Stimulated activated naive B cell treated with anti-CD40 and anti-IgM and Interleukin-4, amounts not matched to agents 10 μg/mL and 1 μg/mL and 100 μg/mL, for 72 hours (primary cell): Measurements from ENCODE around the gene RBM44.
"Not testable (repeated sequence)": the region's sequence is repeated elsewhere in the genome, so short reads cannot be mapped to it uniquely, and the experiment has no call there.

Experiments used
- ATAC-seq, 2 donors: fragments of 150-1000 bp; cut with Tn5 transposase; replicated peaks; 2 replicates each; pipeline ENCODE4 v1.10.0; 2021; ENCODE audit warnings: moderate library complexity in 1 of 2
- DNase-seq: peaks from one replicate; pipeline ENCODE4 v3.0.0; 2021
- H3K27ac Mint-ChIP-seq: one replicate; pipeline ENCODE4 v1.8.0; 2022; ENCODE audit warnings: mild to moderate bottlenecking, mixed read lengths
- H3K27me3 Mint-ChIP-seq, 2 donors: one replicate each; pipeline ENCODE4 v1.8.0; 2022; ENCODE audit warnings: mixed read lengths in 2 of 2
- H3K36me3 Mint-ChIP-seq, 2 donors: one replicate each; pipeline ENCODE4 v1.8.0; 2022; ENCODE audit warnings: mixed read lengths in 2 of 2, mild to moderate bottlenecking in 1 of 2
- H3K4me1 Mint-ChIP-seq, 2 donors: one replicate each; pipeline ENCODE4 v1.8.0; 2022; ENCODE audit warnings: mixed read lengths in 2 of 2, mild to moderate bottlenecking in 1 of 2
- H3K4me3 Mint-ChIP-seq, 2 donors: one replicate each; pipeline ENCODE4 v1.8.0; 2022; ENCODE audit warnings: mild to moderate bottlenecking in 2 of 2, mixed read lengths in 2 of 2, moderate library complexity in 1 of 2
- H3K9me3 Mint-ChIP-seq, 2 donors: one replicate each; pipeline ENCODE4 v1.8.0; 2022; ENCODE audit warnings: mixed read lengths in 2 of 2, mild to moderate bottlenecking in 1 of 2

The RBM44 gene, protein sequence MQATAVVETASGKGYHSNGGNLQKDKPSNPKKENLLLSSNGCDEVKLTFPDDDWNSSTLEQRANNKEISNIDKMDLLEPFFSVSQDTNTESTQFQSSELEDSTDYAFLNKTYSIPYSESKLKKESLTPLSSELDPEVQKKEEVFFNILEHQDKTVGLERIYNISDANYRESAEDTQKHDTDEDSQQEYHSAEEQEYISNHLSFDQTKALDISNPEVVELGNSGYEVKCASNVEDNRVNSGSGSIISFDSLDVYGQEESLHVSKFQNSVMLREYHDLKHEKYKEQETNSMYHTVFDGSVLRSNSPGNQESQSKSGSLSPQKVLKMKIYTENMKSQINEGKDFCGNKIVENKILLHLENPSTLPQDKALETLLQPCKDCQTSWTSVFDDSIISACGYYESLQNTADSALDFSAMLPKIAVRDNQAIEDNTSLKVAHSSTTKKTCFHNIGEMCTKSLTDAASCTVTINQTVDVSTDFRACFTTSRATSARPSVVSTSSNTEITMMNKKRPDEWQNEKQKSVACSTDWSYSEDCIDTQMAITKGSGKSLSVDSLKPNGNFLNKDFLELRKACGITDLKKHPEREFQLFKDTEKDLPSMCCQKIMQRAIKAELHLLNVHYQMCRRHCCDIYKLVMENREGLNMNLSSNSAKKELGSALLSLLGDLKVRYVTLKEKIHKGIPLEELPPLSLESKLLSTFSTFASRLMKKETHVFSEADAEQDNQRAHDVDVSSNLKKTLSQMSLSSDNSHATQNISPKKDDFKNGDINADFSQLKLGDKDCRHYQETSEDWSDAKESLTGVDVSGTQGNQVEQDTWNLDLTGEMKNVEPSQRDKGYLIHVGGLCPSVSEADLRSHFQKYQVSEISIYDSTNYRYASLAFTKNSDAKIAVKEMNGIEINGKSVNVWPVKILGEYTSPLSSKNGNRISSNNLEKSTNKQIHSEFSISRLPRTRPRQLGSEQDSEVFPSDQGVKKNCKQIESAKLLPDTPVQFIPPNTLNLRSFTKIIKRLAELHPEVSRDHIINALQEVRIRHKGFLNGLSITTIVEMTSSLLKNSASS

DNA sequence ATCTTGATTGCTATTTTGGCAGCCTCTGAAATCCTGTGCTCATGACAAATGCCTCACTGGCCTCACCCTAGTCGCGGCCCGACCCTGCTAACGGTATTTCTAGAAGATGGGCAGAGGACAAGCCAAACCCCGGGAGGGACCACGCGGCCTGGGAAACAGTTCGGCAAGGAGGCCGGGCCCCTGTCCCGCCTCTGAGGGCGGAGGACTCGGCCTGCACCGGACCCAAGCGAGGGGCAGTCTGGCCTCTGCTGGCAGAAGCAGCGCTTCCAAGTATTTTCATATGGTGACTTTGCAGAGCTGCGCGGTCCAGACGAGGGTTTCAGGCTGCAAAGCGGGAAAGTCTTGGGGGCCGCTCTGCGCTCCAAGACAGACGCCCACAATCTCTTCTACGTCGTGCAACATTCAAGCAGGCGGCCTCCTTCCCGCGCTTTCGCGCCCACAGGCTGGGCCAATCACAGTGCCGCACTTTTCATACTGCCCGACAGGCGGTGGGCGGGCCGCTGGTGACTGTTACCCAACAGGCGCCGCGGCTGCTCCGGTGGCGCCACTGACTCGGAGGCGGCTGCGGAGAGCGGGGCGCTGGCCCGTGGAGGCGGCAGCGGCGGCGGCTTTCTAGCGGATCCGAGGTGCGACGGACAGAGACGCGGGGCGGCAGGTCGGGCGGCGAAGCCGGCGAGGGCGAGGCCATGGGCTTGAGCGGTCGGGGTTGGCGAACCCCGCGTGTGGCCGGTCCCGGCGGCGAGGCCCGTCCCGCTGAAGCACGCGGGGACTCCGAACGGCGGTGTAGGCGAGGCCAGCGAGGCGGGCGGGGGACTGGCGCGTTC lies at the start of gene RBM44:
Gene RBM44 (plus strand): TSS at position 544 of the 824 bp plus-strand sequence. CDS start 14,831 bp downstream, outside the sequence.
- Mint-ChIP-seq H3K27ac (no peak within 1 kb of the TSS), H3K36me3 (peaks cover 17 to 25% of the 10 kb centered on the region in 2 donors)

DNA sequence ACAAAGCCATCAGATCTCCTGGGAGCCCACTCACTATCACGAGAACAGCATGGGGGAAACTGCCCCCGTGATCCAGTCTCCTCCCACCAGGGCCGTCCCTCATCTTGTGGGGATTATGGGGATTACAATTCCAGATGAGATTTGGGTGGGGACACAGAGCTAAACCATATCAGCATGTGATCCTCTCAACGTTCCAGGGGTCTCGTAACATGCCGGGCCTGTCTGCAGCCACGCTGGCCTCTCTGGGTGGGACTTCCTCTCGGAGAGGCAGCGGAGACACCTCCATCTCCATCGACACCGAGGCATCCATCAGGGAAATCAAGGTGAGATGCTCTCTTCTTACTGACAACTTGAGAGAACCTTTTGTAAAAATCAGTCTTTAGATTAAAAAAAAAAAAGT lies 49.6 kb upstream of the RBM44 start:
- no peak for DNase-seq
- no peak for ATAC-seq
- Mint-ChIP-seq H3K9me3 (peaks cover 0 to 2% of the 10 kb centered on the region in 2 donors), H3K4me3 (no peak overlapping the region), H3K27ac (peak overlapping the region; percentile 67), H3K4me1 (peaks cover 29 to 61% of the 10 kb centered on the region in 2 donors), H3K27me3 (no peaks in the 10 kb centered on the region), H3K36me3 (peaks cover 67 to 79% of the 10 kb centered on the region in 2 donors)

More for the DNA sequence above, at the start of gene RBM44:
- Mint-ChIP-seq H3K4me1 (no peaks in the 10 kb centered on the region), H3K27me3 (no peaks in the 10 kb centered on the region), H3K9me3 (peaks cover 6 to 7% of the 10 kb centered on the region in 2 donors), H3K4me3 (no peak within 1 kb of the TSS)
- ATAC-seq = no peak
- DNase-seq = no peak

DNA sequence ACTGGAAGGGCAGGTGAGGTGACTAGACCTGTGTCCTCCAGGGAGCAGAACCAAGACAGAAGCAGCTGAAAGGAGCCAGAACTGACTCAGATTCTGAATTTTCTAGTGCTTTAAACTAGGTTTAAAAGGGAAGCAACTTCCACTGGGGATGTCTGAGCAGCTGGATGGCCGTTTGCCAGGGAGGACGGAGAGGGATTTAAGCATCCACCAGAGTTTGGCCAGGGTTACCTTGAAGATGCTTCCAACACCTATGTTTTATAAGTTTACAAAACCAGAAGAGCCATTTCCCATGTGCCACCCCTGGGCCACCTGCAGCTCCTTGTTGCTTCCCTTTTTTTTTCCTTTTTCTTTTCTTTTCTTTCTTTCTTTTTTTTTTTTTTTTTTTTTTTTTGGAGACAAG lies 48.6 kb upstream of the RBM44 start:
- Mint-ChIP-seq H3K4me3 (no peak overlapping the region), H3K27ac (no peak overlapping the region), H3K9me3 (peaks cover 0 to 2% of the 10 kb centered on the region in 2 donors), H3K4me1 (peaks cover 25 to 53% of the 10 kb centered on the region in 2 donors), H3K27me3 (no peaks in the 10 kb centered on the region), H3K36me3 (peaks cover 68 to 84% of the 10 kb centered on the region in 2 donors)
- ATAC-seq (no peak), DNase-seq (no peak)

DNA sequence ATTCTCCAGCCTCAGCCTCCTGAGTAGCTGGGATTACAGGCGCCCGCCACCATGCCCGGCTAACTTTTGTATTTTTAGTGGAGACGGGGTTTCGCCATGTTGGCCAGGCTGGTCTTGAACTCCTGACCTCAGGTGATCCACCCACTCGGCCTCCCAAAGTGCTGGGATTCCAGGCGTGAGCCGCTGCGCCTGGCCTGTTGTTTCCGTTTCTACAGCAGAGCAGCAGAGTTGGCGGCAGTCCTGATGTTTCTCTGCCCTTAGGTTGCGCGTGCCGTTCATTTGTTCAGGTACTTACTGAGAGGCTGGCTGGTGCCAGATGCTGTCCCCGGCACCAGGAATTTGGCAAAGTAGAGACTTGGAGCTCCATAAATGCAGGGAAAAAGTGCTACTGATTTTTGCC lies 48.1 kb upstream of the RBM44 start:
- not testable (repeated sequence) for H3K9me3 Mint-ChIP-seq, H3K4me3 Mint-ChIP-seq, ATAC-seq, DNase-seq, H3K27me3 Mint-ChIP-seq
- peaks cover 70 to 81% of the 10 kb centered on the region in 2 donors for H3K36me3 Mint-ChIP-seq
- peak overlapping the region; percentile 65 for H3K27ac Mint-ChIP-seq
- H3K4me1 Mint-ChIP-seq = peaks cover 23 to 51% of the 10 kb centered on the region in 2 donors

DNA sequence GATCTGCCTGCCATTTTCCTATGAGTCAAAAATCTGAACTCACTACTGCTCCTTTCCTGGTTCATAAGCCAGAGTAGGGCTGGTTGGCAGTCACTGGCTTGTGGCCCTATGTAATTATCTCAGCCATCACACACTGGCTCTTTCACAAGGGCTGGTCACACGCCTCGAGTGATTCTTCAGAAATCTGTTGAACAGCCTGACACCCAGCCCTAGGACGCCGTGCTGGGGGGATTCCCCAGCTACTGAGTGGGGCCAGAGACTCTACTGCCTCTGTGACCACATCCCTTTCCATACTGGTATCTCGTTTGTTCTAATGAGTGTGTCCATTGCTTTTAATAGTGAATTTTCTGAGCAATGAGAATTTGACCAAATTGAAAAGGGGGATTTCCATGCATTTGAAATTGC lies 45.8 kb upstream of the RBM44 start:
- ATAC-seq (peak; percentile 100), DNase-seq (peak; percentile 86)
- peaks cover 66 to 78% of the 10 kb centered on the region in 2 donors for H3K36me3 Mint-ChIP-seq
- peaks cover 0 to 2% of the 10 kb centered on the region in 2 donors for H3K9me3 Mint-ChIP-seq
- no peaks in the 10 kb centered on the region for H3K27me3 Mint-ChIP-seq
- peak overlapping the region; percentile 30 to 57 for H3K4me3 Mint-ChIP-seq
- H3K27ac Mint-ChIP-seq = peak overlapping the region; percentile 95
- H3K4me1 Mint-ChIP-seq = peaks cover 23 to 47% of the 10 kb centered on the region in 2 donors

DNA sequence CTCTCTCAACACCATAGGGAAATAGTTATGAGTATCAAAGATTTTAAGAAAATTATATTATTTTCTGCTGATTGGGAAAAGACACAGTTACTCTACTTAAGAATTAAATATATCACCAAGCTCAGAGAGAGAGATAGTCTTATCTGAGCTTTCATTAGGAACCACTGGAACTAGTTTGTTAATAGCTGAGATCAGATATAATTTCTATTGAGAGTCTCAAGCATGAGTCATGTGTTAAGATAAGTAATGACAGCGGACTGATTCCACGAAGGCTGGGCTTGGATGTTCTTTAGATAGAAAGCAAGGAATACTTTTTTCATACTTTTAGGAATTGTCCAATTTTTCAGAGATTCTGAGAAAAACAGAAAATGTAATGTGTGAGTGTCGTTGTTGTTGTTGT lies 44.4 kb upstream of the RBM44 start:
- Mint-ChIP-seq H3K27me3 (no peaks in the 10 kb centered on the region), H3K9me3 (no peaks in the 10 kb centered on the region), H3K27ac (no peak overlapping the region), H3K4me3 (no peak overlapping the region), H3K36me3 (peaks cover 60 to 68% of the 10 kb centered on the region in 2 donors), H3K4me1 (peaks cover 23 to 42% of the 10 kb centered on the region in 2 donors)
- ATAC-seq (no peak), DNase-seq (no peak)

DNA sequence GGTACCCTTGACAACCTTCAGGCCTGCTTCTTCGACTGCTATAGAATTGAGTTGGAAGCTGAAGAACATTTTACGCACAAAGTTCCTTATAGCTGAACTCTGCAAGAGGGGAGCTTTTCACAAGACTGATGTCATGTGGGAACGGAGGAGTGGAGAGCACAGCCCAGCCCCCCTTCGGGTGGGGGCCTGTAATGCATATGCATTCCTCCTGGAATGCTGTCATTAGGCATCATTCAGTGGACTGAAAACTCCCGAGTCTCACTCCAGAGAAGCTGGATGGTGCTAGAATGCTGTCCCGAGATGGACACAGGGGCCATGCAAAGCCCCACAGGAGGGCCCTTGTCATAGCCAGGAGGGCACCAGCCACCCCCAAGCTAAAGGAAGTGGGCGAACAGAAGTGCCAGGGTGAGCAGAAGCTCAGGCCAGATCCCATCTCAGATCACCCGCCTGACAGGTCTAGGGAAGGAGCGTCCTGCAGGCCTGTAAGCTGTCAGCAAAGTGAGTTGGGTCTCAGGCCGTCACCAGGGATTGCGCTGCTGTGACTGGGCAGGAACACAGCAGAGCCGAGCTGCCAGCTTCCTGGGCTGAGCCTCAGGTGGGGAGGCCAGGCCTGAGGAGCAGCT lies 43.8 kb upstream of the RBM44 start:
- Mint-ChIP-seq H3K27me3 (no peaks in the 10 kb centered on the region), H3K4me3 (no peak overlapping the region), H3K9me3 (no peaks in the 10 kb centered on the region), H3K36me3 (peaks cover 57 to 65% of the 10 kb centered on the region in 2 donors), H3K27ac (peak overlapping the region; percentile 9), H3K4me1 (peaks cover 21 to 38% of the 10 kb centered on the region in 2 donors)
- DNase-seq = no peak
- ATAC-seq = no peak

DNA sequence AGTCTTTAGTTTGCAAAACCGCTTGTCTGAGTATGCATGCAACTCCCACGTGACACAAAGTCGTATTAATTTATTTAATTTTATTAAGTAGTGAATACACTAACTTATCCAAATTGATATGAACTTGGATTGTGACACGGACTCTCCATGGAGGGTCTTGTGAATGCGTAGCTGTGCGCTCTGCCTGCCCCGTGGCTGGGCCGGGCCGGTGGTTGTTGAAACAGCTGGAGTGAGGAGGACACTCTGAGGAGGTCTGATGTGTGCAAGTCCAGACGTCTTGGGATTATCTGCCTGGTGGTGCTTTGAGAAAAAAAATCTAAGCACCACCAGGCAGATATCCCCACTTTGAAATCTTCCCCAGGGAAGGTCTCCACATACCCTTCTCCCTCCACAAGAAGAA lies 41.0 kb upstream of the RBM44 start:
- Mint-ChIP-seq H3K4me1 (peaks cover 10 to 22% of the 10 kb centered on the region in 2 donors), H3K9me3 (no peaks in the 10 kb centered on the region), H3K27me3 (no peaks in the 10 kb centered on the region), H3K4me3 (no peak overlapping the region), H3K27ac (no peak overlapping the region), H3K36me3 (peaks cover 46 to 58% of the 10 kb centered on the region in 2 donors)
- no peak for ATAC-seq
- DNase-seq = no peak

DNA sequence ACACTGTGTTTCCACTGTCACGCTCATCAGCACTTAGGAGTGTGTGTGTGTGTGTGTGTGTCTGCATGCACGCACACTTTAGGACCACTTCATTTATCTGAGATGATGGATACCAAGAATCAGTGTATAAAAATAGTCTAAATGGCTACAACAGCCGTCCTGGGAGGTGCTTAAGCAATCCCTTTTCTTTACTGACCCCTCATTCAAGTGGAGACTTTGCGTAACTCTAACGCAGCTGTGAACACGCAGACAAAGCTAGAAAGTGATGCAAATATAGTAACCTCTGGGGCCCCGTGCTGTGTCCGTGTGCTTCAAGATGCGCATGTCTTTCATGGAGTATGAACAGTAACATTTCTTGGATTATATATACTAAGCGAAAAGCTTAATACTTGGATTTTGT lies 40.4 kb upstream of the RBM44 start:
- peaks cover 46 to 58% of the 10 kb centered on the region in 2 donors for H3K36me3 Mint-ChIP-seq
- ATAC-seq (no peak), DNase-seq (no peak)
- H3K4me3 Mint-ChIP-seq = no peak overlapping the region
- no peak overlapping the region for H3K27ac Mint-ChIP-seq
- no peaks in the 10 kb centered on the region for H3K27me3 Mint-ChIP-seq
- H3K4me1 Mint-ChIP-seq = peaks cover 5 to 18% of the 10 kb centered on the region in 2 donors
- no peaks in the 10 kb centered on the region for H3K9me3 Mint-ChIP-seq

DNA sequence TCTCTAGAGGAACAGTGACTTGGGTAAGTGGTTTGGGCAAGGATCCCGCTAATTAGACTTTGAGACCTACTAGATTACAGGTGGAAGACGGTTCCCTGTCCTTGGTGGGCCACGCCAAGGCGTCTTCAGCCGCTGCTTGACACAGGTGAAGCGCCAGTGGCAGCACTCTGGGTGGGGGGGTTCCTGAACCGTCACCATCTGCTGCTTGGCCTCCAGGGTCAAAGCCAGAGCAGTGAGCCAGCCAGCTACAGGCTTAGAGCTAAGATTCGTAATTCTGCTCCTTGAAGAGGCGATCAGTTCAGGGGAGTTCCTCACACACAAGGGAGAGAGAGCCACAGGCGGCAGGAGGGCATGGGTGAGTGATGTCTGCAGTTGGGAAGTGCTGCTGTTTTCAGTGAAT lies 39.4 kb upstream of the RBM44 start:
- Mint-ChIP-seq H3K4me1 (peaks cover 0 to 9% of the 10 kb centered on the region in 2 donors), H3K36me3 (peaks cover 49 to 57% of the 10 kb centered on the region in 2 donors), H3K27ac (peak overlapping the region; percentile 59), H3K9me3 (no peaks in the 10 kb centered on the region), H3K4me3 (no peak overlapping the region), H3K27me3 (no peaks in the 10 kb centered on the region)
- no peak for DNase-seq
- ATAC-seq = no peak

DNA sequence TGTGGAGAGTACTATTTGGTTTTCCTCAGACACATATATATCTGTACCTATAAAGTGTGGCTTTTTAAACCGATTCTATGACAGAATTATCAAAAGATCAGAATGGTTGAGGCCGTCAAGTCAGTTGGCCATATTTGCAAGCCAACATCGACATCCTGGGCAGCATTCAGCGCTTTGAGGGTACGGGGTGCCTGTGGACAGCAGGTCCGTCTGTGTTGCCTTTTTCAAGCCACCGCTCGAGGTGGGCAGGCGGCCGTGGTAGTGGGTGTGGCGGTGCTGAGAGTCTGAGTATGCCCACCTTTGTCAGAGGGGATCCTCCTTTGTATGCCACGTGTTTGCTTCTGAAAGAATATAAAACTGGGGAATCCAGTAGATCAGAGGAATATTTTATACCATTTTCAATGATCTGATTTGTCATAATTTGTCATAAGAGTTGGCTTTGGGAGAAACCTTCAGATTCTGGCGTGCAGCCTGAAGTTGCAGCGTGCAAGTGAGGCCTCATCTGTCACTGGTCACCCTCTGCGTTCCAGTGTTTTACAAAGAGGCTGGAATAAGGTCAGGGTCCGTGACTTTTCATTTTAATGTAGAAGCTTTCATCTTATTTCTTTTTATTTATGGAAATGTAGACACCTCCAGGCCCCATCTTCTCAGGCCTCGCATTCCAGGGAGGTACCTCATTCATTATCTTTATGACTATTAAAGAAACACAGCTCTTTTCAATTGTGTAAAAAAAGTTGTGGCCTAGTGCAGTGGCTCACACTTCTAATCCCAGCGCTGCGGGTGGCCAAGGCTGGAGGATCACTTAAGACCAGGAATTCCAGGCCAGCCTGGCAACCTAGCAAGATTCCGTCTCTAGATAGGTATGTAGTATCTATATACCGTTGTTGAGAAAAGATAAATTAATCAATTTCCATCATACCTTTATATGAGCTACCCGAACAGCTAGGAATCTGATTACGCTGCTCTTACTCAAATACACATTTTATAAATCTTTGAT lies 37.8 kb upstream of the RBM44 start:
- Mint-ChIP-seq H3K27ac (no peak overlapping the region), H3K27me3 (no peaks in the 10 kb centered on the region), H3K36me3 (peaks cover 43 to 54% of the 10 kb centered on the region in 2 donors), H3K4me3 (no peak overlapping the region), H3K9me3 (no peaks in the 10 kb centered on the region), H3K4me1 (peaks cover 0 to 9% of the 10 kb centered on the region in 2 donors)
- ATAC-seq (no peak), DNase-seq (no peak)
